A673 (cell line): Measurements from ENCODE around the gene SYTL1.

Experiments
- CTCF ChIP-seq: fragments of 300-800, 200-600 bp; sonication (generic); conservative IDR thresholded peaks from 2 replicates; pipeline ENCODE4 v1.5.1; 2017; ENCODE audit warnings: low read depth, mild to moderate bottlenecking, antibody characterized with exemption, low read length, moderate library complexity, mixed read lengths
- EZH2 ChIP-seq: fragments of 200-600 bp; sonication (generic); IDR thresholded peaks from 2 replicates; pipeline ENCODE4 v1.6.1; 2017; ENCODE audit warnings: borderline replicate concordance, low read depth, mild to moderate bottlenecking, mixed read lengths, antibody characterized with exemption, low read length; ENCODE audit not compliant: poor library complexity, severe bottlenecking

- TF ChIP-seq CTCF: no peak
- no peak for TF ChIP-seq EZH2
These were observed 27.1 kb upstream of the SYTL1 start for GRCh38 chr1:27314737-27315136.
